Measurements from ENCODE around the gene UNC45B. TPM values are rescaled to one million over a fixed set of nuclear protein-coding genes. Genes with fewer than 3 reads are reported as not detected.
"Not testable (repeated sequence)": the region's sequence is repeated elsewhere in the genome, so short reads cannot be mapped to it uniquely, and the experiment has no call there.

Gene UNC45B
- total and polyA plus RNA-seq, 4 donors: 0.10 to 0.24 (median 0.10) TPM

DNA sequence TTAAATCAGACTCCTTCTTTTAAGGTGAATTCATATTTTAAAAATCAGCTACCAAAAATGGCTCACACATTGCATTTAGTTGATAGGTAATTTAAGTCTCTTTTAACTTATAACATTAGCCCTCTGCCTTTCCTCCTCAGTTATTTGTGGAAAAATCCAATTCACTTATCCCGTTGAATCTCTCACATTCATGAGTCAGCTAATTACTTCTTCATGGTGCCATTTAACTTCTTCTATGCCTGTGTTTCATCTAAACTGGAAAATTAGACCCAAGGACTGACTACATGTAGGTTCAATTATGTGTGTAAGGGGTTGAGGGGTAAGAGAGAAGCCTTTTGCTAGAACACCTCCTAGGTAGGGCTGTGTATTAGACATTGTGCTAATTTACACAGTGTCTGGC is 76.8 kb downstream of the UNC45B start:
- Histone ChIP-seq H3K27ac (ENCODE audit: low read depth, low read length) (no peak overlapping the region), H3K9me3 (ENCODE audit: control insufficient read depth, insufficient read depth, low read length) (no peaks in the 10 kb centered on the region), H3K27me3 (ENCODE audit: control insufficient read depth, insufficient read depth, low read length) (peaks cover 2% of the 10 kb centered on the region), H3K4me1 (ENCODE audit: control insufficient read depth, insufficient read depth, low read length) (no peaks in the 10 kb centered on the region), H3K4me3 (ENCODE audit: low read depth, low read length) (no peak overlapping the region), H3K36me3 (ENCODE audit: control insufficient read depth, insufficient read depth, low read length) (no peaks in the 10 kb centered on the region)
- DNase-seq (ENCODE audit: low read depth in 4 of 6, low spot score in 6 of 6): no peak
- WGBS (ENCODE audit: insufficient coverage): no CpG with 5 or more reads among the region's 1 CpG

DNA sequence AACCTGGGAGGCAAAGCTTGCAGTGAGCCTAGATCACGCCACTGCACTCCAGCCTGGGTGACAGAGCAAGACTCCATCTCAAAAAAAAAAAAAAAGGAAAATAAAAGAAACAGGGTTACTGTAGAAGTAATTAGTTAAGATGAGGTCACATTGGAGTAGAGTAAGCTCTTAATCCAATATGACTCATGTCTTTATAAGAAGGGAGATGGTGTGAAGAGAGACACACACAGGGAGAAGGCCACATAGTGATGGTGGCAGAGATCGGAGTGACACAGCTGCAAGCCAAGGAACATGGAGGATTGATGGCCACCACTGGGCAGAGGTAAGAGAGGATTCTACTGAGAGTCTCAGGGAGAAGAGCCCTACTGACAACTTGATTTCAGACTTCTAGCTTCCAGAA is 79.9 kb downstream of the UNC45B start:
- Histone ChIP-seq H3K27ac (ENCODE audit: low read depth, low read length) (no peak overlapping the region), H3K4me3 (ENCODE audit: low read depth, low read length) (no peak overlapping the region), H3K36me3 (ENCODE audit: control insufficient read depth, insufficient read depth, low read length) (no peaks in the 10 kb centered on the region), H3K9me3 (ENCODE audit: control insufficient read depth, insufficient read depth, low read length) (no peaks in the 10 kb centered on the region), H3K27me3 (ENCODE audit: control insufficient read depth, insufficient read depth, low read length) (peaks cover 2% of the 10 kb centered on the region), H3K4me1 (ENCODE audit: control insufficient read depth, insufficient read depth, low read length) (no peaks in the 10 kb centered on the region)
- 100% methylated on average over 1 of the region's 2 CpGs for WGBS (ENCODE audit: insufficient coverage)
- DNase-seq (ENCODE audit: low read depth in 4 of 6, low spot score in 6 of 6): no peak

DNA sequence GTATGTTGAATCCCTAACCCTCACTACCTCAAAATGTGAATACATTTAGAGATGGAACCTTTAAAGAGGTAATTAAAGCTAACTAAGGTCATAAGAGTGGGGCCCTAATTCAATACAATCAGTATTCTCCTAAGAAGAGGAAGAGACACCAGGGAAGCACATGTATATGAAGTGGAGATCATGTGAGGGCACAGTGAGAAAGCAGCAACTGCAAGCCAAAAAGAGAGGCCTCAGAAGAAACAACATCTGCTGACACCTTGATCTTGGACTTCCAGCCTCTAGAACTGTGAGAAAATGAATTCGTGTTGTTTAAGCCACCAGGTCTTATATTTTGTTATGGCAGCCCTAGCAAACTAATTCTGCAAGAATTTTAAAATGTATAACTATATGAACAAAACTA is 82.0 kb downstream of the UNC45B start:
- H3K4me1 ChIP-seq (ENCODE audit: control insufficient read depth, insufficient read depth, low read length): no peaks in the 10 kb centered on the region
- no peak for DNase-seq (ENCODE audit: low read depth in 4 of 6, low spot score in 6 of 6)
- no peaks in the 10 kb centered on the region for H3K9me3 ChIP-seq (ENCODE audit: control insufficient read depth, insufficient read depth, low read length)
- H3K36me3 ChIP-seq (ENCODE audit: control insufficient read depth, insufficient read depth, low read length): no peaks in the 10 kb centered on the region
- no peak overlapping the region for H3K27ac ChIP-seq (ENCODE audit: low read depth, low read length)
- no peak overlapping the region for H3K4me3 ChIP-seq (ENCODE audit: low read depth, low read length)
- WGBS (ENCODE audit: insufficient coverage): no CpG with 5 or more reads among the region's 1 CpG
- H3K27me3 ChIP-seq (ENCODE audit: control insufficient read depth, insufficient read depth, low read length): peaks cover 2% of the 10 kb centered on the region

DNA sequence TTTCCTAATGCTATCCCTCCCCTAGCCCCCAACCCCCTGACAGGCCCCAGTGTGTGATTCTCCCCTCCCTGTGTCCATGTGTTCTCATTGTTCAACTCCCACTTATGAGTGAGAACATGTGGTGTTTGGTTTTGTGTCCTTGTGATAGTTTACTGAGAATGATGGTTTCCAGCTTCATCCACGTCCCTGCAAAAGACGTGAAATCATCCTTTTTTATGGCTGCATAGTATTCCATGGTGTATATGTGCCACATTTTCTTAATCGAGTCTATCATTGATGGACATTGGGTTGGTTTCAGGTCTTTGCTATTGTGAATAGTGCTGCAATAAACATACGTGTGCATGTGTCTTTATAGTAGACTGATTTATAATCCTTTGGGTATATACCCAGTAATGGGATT is 86.7 kb downstream of the UNC45B start:
- not testable (repeated sequence) for H3K4me1 ChIP-seq (ENCODE audit: control insufficient read depth, insufficient read depth, low read length); DNase-seq (ENCODE audit: low read depth in 4 of 6, low spot score in 6 of 6); H3K4me3 ChIP-seq (ENCODE audit: low read depth, low read length); H3K27me3 ChIP-seq (ENCODE audit: control insufficient read depth, insufficient read depth, low read length); H3K27ac ChIP-seq (ENCODE audit: low read depth, low read length); H3K36me3 ChIP-seq (ENCODE audit: control insufficient read depth, insufficient read depth, low read length); H3K9me3 ChIP-seq (ENCODE audit: control insufficient read depth, insufficient read depth, low read length)
- WGBS (ENCODE audit: insufficient coverage): 88% methylated on average over 2 of the region's 4 CpGs

DNA sequence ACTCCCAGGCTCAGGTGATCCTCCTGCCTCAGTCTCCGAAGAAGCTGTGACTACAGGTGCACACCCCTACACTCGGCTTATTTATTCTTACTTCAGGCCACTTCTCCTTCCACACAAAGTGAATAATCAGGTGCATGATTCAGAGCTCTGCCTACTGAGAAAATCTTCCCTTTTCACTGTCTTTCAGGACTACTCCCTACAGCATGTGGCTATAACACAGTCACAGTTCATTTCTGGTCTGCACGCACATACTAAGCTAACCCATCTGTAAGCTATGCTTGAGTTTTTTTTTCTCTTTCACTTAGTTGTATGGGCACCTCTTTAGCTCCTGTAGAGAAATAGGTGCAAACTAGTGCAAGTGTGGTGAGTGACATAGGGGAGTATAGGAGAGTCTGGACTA is 87.7 kb downstream of the UNC45B start:
- DNase-seq (ENCODE audit: low read depth in 4 of 6, low spot score in 6 of 6): no peak
- H3K27ac ChIP-seq (ENCODE audit: low read depth, low read length): no peak overlapping the region
- H3K27me3 ChIP-seq (ENCODE audit: control insufficient read depth, insufficient read depth, low read length): no peaks in the 10 kb centered on the region
- 88% methylated on average over 2 of the region's 3 CpGs for WGBS (ENCODE audit: insufficient coverage)
- H3K36me3 ChIP-seq (ENCODE audit: control insufficient read depth, insufficient read depth, low read length): no peaks in the 10 kb centered on the region
- no peak overlapping the region for H3K4me3 ChIP-seq (ENCODE audit: low read depth, low read length)
- no peaks in the 10 kb centered on the region for H3K4me1 ChIP-seq (ENCODE audit: control insufficient read depth, insufficient read depth, low read length)
- H3K9me3 ChIP-seq (ENCODE audit: control insufficient read depth, insufficient read depth, low read length): no peaks in the 10 kb centered on the region

DNA sequence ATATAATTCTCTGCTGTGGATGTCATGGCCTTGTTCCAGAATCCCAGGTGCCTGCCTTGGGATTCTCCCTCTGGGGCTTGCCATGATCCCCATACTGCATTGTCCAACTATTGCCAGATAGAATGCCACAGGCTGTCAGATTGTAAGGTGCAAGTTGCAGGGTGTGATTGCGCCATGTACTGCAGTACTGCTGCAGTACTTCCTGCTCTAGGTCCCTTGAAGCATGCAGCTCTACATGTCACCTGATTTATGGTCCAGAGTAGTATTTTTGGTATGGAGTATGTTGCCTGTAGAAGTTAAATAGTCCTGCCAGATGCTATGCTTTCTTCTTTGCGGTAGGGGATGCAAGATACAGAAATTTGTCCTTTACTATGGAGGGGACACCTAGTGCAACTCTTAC is 88.3 kb downstream of the UNC45B start:
- WGBS (ENCODE audit: insufficient coverage): 100% methylated on average over 1 of the region's 2 CpGs
- DNase-seq (ENCODE audit: low read depth in 4 of 6, low spot score in 6 of 6): no peak
- Histone ChIP-seq H3K27ac (ENCODE audit: low read depth, low read length) (no peak overlapping the region), H3K4me1 (ENCODE audit: control insufficient read depth, insufficient read depth, low read length) (no peaks in the 10 kb centered on the region), H3K4me3 (ENCODE audit: low read depth, low read length) (no peak overlapping the region), H3K27me3 (ENCODE audit: control insufficient read depth, insufficient read depth, low read length) (no peaks in the 10 kb centered on the region), H3K9me3 (ENCODE audit: control insufficient read depth, insufficient read depth, low read length) (no peaks in the 10 kb centered on the region), H3K36me3 (ENCODE audit: control insufficient read depth, insufficient read depth, low read length) (no peaks in the 10 kb centered on the region)

- Histone ChIP-seq H3K9me3 (ENCODE audit: control insufficient read depth, insufficient read depth, low read length) (no peaks in the 10 kb centered on the region), H3K27ac (ENCODE audit: low read depth, low read length) (no peak overlapping the region), H3K4me1 (ENCODE audit: control insufficient read depth, insufficient read depth, low read length) (peaks cover 5% of the 10 kb centered on the region), H3K27me3 (ENCODE audit: control insufficient read depth, insufficient read depth, low read length) (no peaks in the 10 kb centered on the region), H3K4me3 (ENCODE audit: low read depth, low read length) (no peak overlapping the region), H3K36me3 (ENCODE audit: control insufficient read depth, insufficient read depth, low read length) (no peaks in the 10 kb centered on the region)
- DNase-seq (ENCODE audit: low read depth in 4 of 6, low spot score in 6 of 6): no peak
- 80% methylated on average over 1 of the region's 5 CpGs for WGBS (ENCODE audit: insufficient coverage)
Measured at GRCh38 chr17:35236821-35237220, 89.2 kb downstream of the UNC45B start.

- Histone ChIP-seq H3K27me3 (ENCODE audit: control insufficient read depth, insufficient read depth, low read length) (peaks cover 5% of the 10 kb centered on the region), H3K4me1 (ENCODE audit: control insufficient read depth, insufficient read depth, low read length) (peaks cover 19% of the 10 kb centered on the region), H3K9me3 (ENCODE audit: control insufficient read depth, insufficient read depth, low read length) (no peaks in the 10 kb centered on the region), H3K4me3 (ENCODE audit: low read depth, low read length) (no peak overlapping the region), H3K27ac (ENCODE audit: low read depth, low read length) (no peak overlapping the region), H3K36me3 (ENCODE audit: control insufficient read depth, insufficient read depth, low read length) (no peaks in the 10 kb centered on the region)
- no CpG with 5 or more reads among the region's 2 CpGs for WGBS (ENCODE audit: insufficient coverage)
- DNase-seq (ENCODE audit: low read depth in 4 of 6, low spot score in 6 of 6): no peak
Measured at GRCh38 chr17:35238821-35239220, 91.2 kb downstream of the UNC45B start.

Other genes with a start within 250 kb of the UNC45B start
- 1 to 10 TPM; 5.2 to 5.3 TPM for gene CCT6B, start 186.4 kb upstream of the UNC45B start, total RNA-seq
- gene CCT6B, start 186.4 kb upstream of the UNC45B start, polyA plus RNA-seq (ENCODE audit: insufficient read length in 2 of 2): 1 to 10 TPM; 2.7 to 4.2 TPM
- gene ZNF830, start 186.3 kb upstream of the UNC45B start, total RNA-seq: 10 to 100 TPM; 12.5 to 16.0 TPM
- gene ZNF830, start 186.3 kb upstream of the UNC45B start, polyA plus RNA-seq (ENCODE audit: insufficient read length in 2 of 2): 10 to 100 TPM; 21.0 to 24.7 TPM
- gene LIG3, start 167.3 kb upstream of the UNC45B start, total RNA-seq: 10 to 100 TPM; 31.1 to 37.0 TPM
- gene LIG3, start 167.3 kb upstream of the UNC45B start, polyA plus RNA-seq (ENCODE audit: insufficient read length in 2 of 2): 10 to 100 TPM; 35.0 to 35.1 TPM
- gene RFFL, start 84.1 kb upstream of the UNC45B start, total RNA-seq: 10 to 100 TPM; 12.9 to 16.6 TPM
- 10 to 100 TPM; 23.0 to 28.1 TPM for gene RFFL, start 84.1 kb upstream of the UNC45B start, polyA plus RNA-seq (ENCODE audit: insufficient read length in 2 of 2)
- gene RAD51D, start 28.0 kb upstream of the UNC45B start, total RNA-seq: 1 to 10 TPM; 7.7 to 9.1 TPM
- gene RAD51D, start 28.0 kb upstream of the UNC45B start, polyA plus RNA-seq (ENCODE audit: insufficient read length in 2 of 2): 10 to 100 TPM; 16.4 to 19.7 TPM
- gene FNDC8, start 26.2 kb upstream of the UNC45B start, total RNA-seq: not detected
- gene FNDC8, start 26.2 kb upstream of the UNC45B start, polyA plus RNA-seq (ENCODE audit: insufficient read length in 2 of 2): under 1 TPM; 0.19 to 0.24 TPM
- gene NLE1, start 5.5 kb upstream of the UNC45B start, total RNA-seq: 10 to 100 TPM; 14.2 to 14.3 TPM
- gene NLE1, start 5.5 kb upstream of the UNC45B start, polyA plus RNA-seq (ENCODE audit: insufficient read length in 2 of 2): 10 to 100 TPM; 23.7 to 26.1 TPM
- not detected for gene SLC35G3, start 46.6 kb downstream of the UNC45B start, total RNA-seq
- not detected for gene SLC35G3, start 46.6 kb downstream of the UNC45B start, polyA plus RNA-seq (ENCODE audit: insufficient read length in 2 of 2)
- 10 to 100 TPM in 1 of 2 donors, 1 to 10 TPM in 1; 9.1 to 17.6 TPM for gene SLFN5, start 95.3 kb downstream of the UNC45B start, total RNA-seq
- gene SLFN5, start 95.3 kb downstream of the UNC45B start, polyA plus RNA-seq (ENCODE audit: insufficient read length in 2 of 2): 1 to 10 TPM; 3.6 to 6.4 TPM
- gene SLFN11, start 225.8 kb downstream of the UNC45B start, total RNA-seq: 10 to 100 TPM; 28.1 to 32.2 TPM
- gene SLFN11, start 225.8 kb downstream of the UNC45B start, polyA plus RNA-seq (ENCODE audit: insufficient read length in 2 of 2): 1 to 10 TPM; 6.1 to 7.6 TPM

Data from spinal cord (tissue), 10 donors.